H9 (cell line): ENCODE measurements around the gene HSPA13. TPM values are rescaled to one million over a fixed set of nuclear protein-coding genes. Genes with fewer than 3 reads are reported as not detected.

Source experiments
- DNase-seq: peaks from one replicate; pipeline ENCODE4 v3.0.0-alpha.2; 2017
- H2AFZ ChIP-seq: one replicate; pipeline ENCODE4 v1.6.1; 2013; ENCODE audit warnings: mild to moderate bottlenecking, low read length, control low read depth, moderate library complexity
- H2AK5ac ChIP-seq: 2 replicates; pipeline ENCODE4 v1.6.1; 2013; ENCODE audit warnings: low read length, control low read depth, mixed read lengths; ENCODE audit not compliant: insufficient read length
- H2BK120ac ChIP-seq: one replicate; pipeline ENCODE4 v1.6.1; 2013; ENCODE audit warnings: low read depth, mild to moderate bottlenecking, low read length, control low read depth, inconsistent platforms; ENCODE audit not compliant: poor library complexity, severe bottlenecking
- H2BK12ac ChIP-seq: 2 replicates; pipeline ENCODE4 v1.6.1; 2013; ENCODE audit warnings: low read length, control low read depth, mixed read lengths, low read depth; ENCODE audit not compliant: insufficient read length
- H2BK15ac ChIP-seq: 2 replicates; pipeline ENCODE4 v1.6.1; 2013; ENCODE audit warnings: low read depth, low read length, control low read depth
- H2BK20ac ChIP-seq: one replicate; pipeline ENCODE4 v1.6.1; 2013; ENCODE audit warnings: low read depth, mild to moderate bottlenecking, low read length, control low read depth, inconsistent platforms; ENCODE audit not compliant: poor library complexity, severe bottlenecking
- H2BK5ac ChIP-seq: 2 replicates; pipeline ENCODE4 v1.6.1; 2013; ENCODE audit warnings: low read length, control low read depth, mixed read lengths; ENCODE audit not compliant: insufficient read length
- H3K14ac ChIP-seq: 2 replicates; pipeline ENCODE4 v1.6.1; 2013; ENCODE audit warnings: low read length, control low read depth; ENCODE audit not compliant: insufficient read depth
- H3K18ac ChIP-seq: 2 replicates; pipeline ENCODE4 v1.6.1; 2013; ENCODE audit warnings: low read depth, mild to moderate bottlenecking, mixed read lengths, low read length, control low read depth; ENCODE audit not compliant: insufficient read length
- H3K23ac ChIP-seq: 2 replicates; pipeline ENCODE4 v1.6.1; 2013; ENCODE audit warnings: low read length, control low read depth, mixed read lengths, low read depth; ENCODE audit not compliant: insufficient read length
- H3K23me2 ChIP-seq: 2 replicates; pipeline ENCODE4 v1.6.1; 2013; ENCODE audit warnings: low read depth, mild to moderate bottlenecking, mixed read lengths, low read length, control low read depth; ENCODE audit not compliant: insufficient read length, poor library complexity, severe bottlenecking
- H3K27ac ChIP-seq: 2 replicates; pipeline ENCODE4 v1.5.1; 2013; ENCODE audit warnings: low read length, control low read depth, mixed read lengths, low read depth; ENCODE audit not compliant: insufficient read length
- H3K27me3 ChIP-seq: 2 replicates; pipeline ENCODE4 v1.6.1; 2013; ENCODE audit warnings: low read length, control low read depth, inconsistent platforms; ENCODE audit not compliant: insufficient read depth
- H3K4ac ChIP-seq: 2 replicates; pipeline ENCODE4 v1.6.1; 2013; ENCODE audit warnings: low read depth, mild to moderate bottlenecking, control low read depth, inconsistent platforms, low read length, moderate library complexity
- H3K4me1 ChIP-seq: 2 replicates; pipeline ENCODE4 v1.6.1; 2013; ENCODE audit warnings: low read length, control low read depth, inconsistent platforms; ENCODE audit not compliant: insufficient read depth
- H3K4me2 ChIP-seq: 2 replicates; pipeline ENCODE4 v1.6.1; 2013; ENCODE audit warnings: low read length, control low read depth, mixed read lengths; ENCODE audit not compliant: insufficient read length, insufficient read depth
- H3K56ac ChIP-seq: 2 replicates; pipeline ENCODE4 v1.6.1; 2013; ENCODE audit warnings: low read depth, mild to moderate bottlenecking, mixed read lengths, low read length, control low read depth; ENCODE audit not compliant: insufficient read length
- H3K79me1 ChIP-seq: 2 replicates; pipeline ENCODE4 v1.6.1; 2013; ENCODE audit warnings: low read depth, mild to moderate bottlenecking, moderate library complexity, low read length, control low read depth, inconsistent platforms; ENCODE audit not compliant: insufficient read depth, poor library complexity, severe bottlenecking
- H3K79me2 ChIP-seq: 2 replicates; pipeline ENCODE4 v1.6.1; 2013; ENCODE audit warnings: low read length, control low read depth, inconsistent platforms; ENCODE audit not compliant: insufficient read depth
- H3K9ac ChIP-seq: 2 replicates; pipeline ENCODE4 v1.6.1; 2013; ENCODE audit warnings: low read length, control low read depth, mixed read lengths; ENCODE audit not compliant: insufficient read length; ENCODE audit errors: extremely low read depth
- H3K9me3 ChIP-seq: one replicate; pipeline ENCODE4 v1.6.1; 2013; ENCODE audit warnings: low read depth, low read length, inconsistent platforms; ENCODE audit not compliant: control insufficient read depth
- H3T11ph ChIP-seq: one replicate; pipeline ENCODE4 v1.6.1; 2013; ENCODE audit warnings: mild to moderate bottlenecking, low read length, control low read depth, inconsistent platforms
- H4K20me1 ChIP-seq: one replicate; pipeline ENCODE4 v1.6.1; 2013; ENCODE audit not compliant: control insufficient read depth, insufficient read length, insufficient read depth
- H4K5ac ChIP-seq: 2 replicates; pipeline ENCODE4 v1.6.1; 2013; ENCODE audit warnings: low read depth, mild to moderate bottlenecking, mixed read lengths, low read length, control low read depth; ENCODE audit not compliant: insufficient read length
- H4K8ac ChIP-seq: replicated peaks from 2 replicates; pipeline ENCODE4 v1.6.1; 2013; ENCODE audit warnings: low read length, control low read depth, mixed read lengths, low read depth; ENCODE audit not compliant: insufficient read length
- H4K91ac ChIP-seq: 2 replicates; pipeline ENCODE4 v1.6.1; 2013; ENCODE audit warnings: low read depth, mild to moderate bottlenecking, moderate library complexity, mixed read lengths, low read length, control low read depth; ENCODE audit not compliant: insufficient read length
- H3K27ac Mint-ChIP-seq, 3 experiments: 2 replicates in 2 of 3; 3 replicates in 1 of 3; pipeline ENCODE4 v1.8.0; 2020 to 2021; ENCODE audit warnings: mixed read lengths in 3 of 3, mild to moderate bottlenecking in 1 of 3, moderate library complexity in 1 of 3
- H3K27me3 Mint-ChIP-seq: 2 replicates; pipeline ENCODE4 v1.8.0; 2021; ENCODE audit warnings: low read depth, mild to moderate bottlenecking, moderate library complexity, mixed read lengths
- H3K36me3 Mint-ChIP-seq, 3 experiments: 2 replicates in 2 of 3; 3 replicates in 1 of 3; pipeline ENCODE4 v1.8.0; 2020 to 2021; ENCODE audit warnings: low read depth in 3 of 3, mixed read lengths in 3 of 3; ENCODE audit not compliant: insufficient read depth in 1 of 3
- H3K4me1 Mint-ChIP-seq, 2 experiments: 2 replicates each; pipeline ENCODE4 v1.8.0; 2020; ENCODE audit warnings: mixed read lengths in 2 of 2
- H3K4me3 Mint-ChIP-seq, 2 experiments: 2 replicates in 1 of 2; 3 replicates in 1 of 2; pipeline ENCODE4 v1.8.0; 2020 to 2021; ENCODE audit warnings: mild to moderate bottlenecking in 2 of 2, mixed read lengths in 2 of 2, moderate library complexity in 1 of 2
- H3K9me3 Mint-ChIP-seq, 2 experiments: 2 replicates in 1 of 2; 3 replicates in 1 of 2; pipeline ENCODE4 v1.8.0; 2020; ENCODE audit warnings: mild to moderate bottlenecking in 2 of 2, mixed read lengths in 2 of 2, moderate library complexity in 1 of 2
- CTCF ChIP-seq: fragments of 200-600 bp; sonication (generic); conservative IDR thresholded peaks from 3 replicates; pipeline ENCODE4 v1.8.0; 2021; ENCODE audit warnings: antibody characterized with exemption, mild to moderate bottlenecking
- WGBS: extraction: QIAGEN DNeasy Blood & Tissue Kit; methylation state at CpG from one replicate; pipeline ENCODE4 v1.1.7; 2013; ENCODE audit warnings: missing lambda C conversion rate, low lambda C conversion rate, mixed read lengths; ENCODE audit not compliant: insufficient read length; ENCODE audit errors: extremely low coverage; 5-methylcytosine and 5-hydroxymethylcytosine counted together
- total RNA-seq: library from RNA; stranded (reverse); gene quantifications from 2 replicates; pipeline ENCODE4 v1.2.1, GENCODE V29; 2021

HSPA13 gene
- total RNA-seq, 1 experiment from 2014 or later: 32.6 TPM

- Histone ChIP-seq H3K4me1 (no peaks in the 10 kb centered on the region), H3K4ac (no peak overlapping the region), H3K23me2 (no peaks in the 10 kb centered on the region), H3K9me3 (no peaks in the 10 kb centered on the region), H2BK20ac (no peak overlapping the region), H3T11ph (no peak overlapping the region), H3K27ac (no peak overlapping the region), H2AFZ (no peak overlapping the region), H2AK5ac (no peak overlapping the region), H3K79me2 (no peaks in the 10 kb centered on the region), H4K5ac (no peak overlapping the region), H4K91ac (no peak overlapping the region), H2BK120ac (no peak overlapping the region), H3K18ac (no peak overlapping the region), H2BK15ac (no peak overlapping the region), H3K9ac (no peak overlapping the region), H3K56ac (no peak overlapping the region), H3K79me1 (no peaks in the 10 kb centered on the region), H4K20me1 (no peaks in the 10 kb centered on the region), H3K14ac (no peak overlapping the region), H3K27me3 (no peaks in the 10 kb centered on the region), H4K8ac (no peak overlapping the region), H2BK12ac (no peak overlapping the region), H3K4me2 (no peak overlapping the region), H3K23ac (no peak overlapping the region), H2BK5ac (no peak overlapping the region)
- H3K36me3 Mint-ChIP-seq: peaks cover 0 to 3% (median 0%) of the 10 kb centered on the region in 3 experiments; a peak in 2 of 7 replicates
- H3K27ac Mint-ChIP-seq: no peak overlapping the region; a peak in 1 of 7 replicates
- peaks cover 2% of the 10 kb centered on the region; the same call in 1 of the 2 replicates for H3K27me3 Mint-ChIP-seq
- peaks cover 27 to 40% of the 10 kb centered on the region in 2 experiments for H3K9me3 Mint-ChIP-seq
- DNase-seq: no peak
- H3K4me1 Mint-ChIP-seq: no peaks in the 10 kb centered on the region
- TF ChIP-seq CTCF: no peak
- no CpG with 5 or more reads among the region's 2 CpGs for WGBS
- H3K4me3 Mint-ChIP-seq: no peak overlapping the region
These were observed 57.4 kb downstream of the HSPA13 start for GRCh38 chr21:14325595-14325994.

Other genes with a start within 250 kb of the HSPA13 start
- not detected in 2 replicates for gene LIPI, start 172.2 kb downstream of the HSPA13 start, total RNA-seq
- gene RBM11, start 167.0 kb downstream of the HSPA13 start, total RNA-seq: 1.7 and 2.8 TPM in 2 replicates
- gene SAMSN1, start 163.2 kb upstream of the HSPA13 start, total RNA-seq: 2.8 and 4.6 TPM in 2 replicates